Fibroblast of peridontal ligament (primary cell): Measurements from ENCODE around the gene GPC6.

Source experiments
- DNase-seq: peaks from one replicate; pipeline ENCODE4 v3.0.0-alpha.2; 2010; ENCODE audit errors: extremely low read depth

GPC6 gene

GRCh38 chr13:93915269-93915809, 688.7 kb downstream of the GPC6 start:
- DNase-seq, result peak; percentile 75

- peak; percentile 16 for DNase-seq
Measured at GRCh38 chr13:93922063-93922855, 695.7 kb downstream of the GPC6 start.

- DNase-seq, result no peak
Measured at GRCh38 chr13:93925990-93926389, 699.4 kb downstream of the GPC6 start.

- DNase-seq, result peak; percentile 48
Measured at GRCh38 chr13:93926425-93926824, 699.8 kb downstream of the GPC6 start.

- no peak for DNase-seq
Measured at GRCh38 chr13:93927431-93927830, 700.8 kb downstream of the GPC6 start.

GRCh38 chr13:93932901-93933300, 706.3 kb downstream of the GPC6 start:
- no peak for DNase-seq

GRCh38 chr13:93936901-93937300, 710.3 kb downstream of the GPC6 start:
- DNase-seq, result no peak

GRCh38 chr13:93941444-93941843, 714.8 kb downstream of the GPC6 start:
- no peak for DNase-seq

- no peak for DNase-seq
Measured at GRCh38 chr13:93942016-93942415, 715.4 kb downstream of the GPC6 start.

- no peak for DNase-seq
Measured at GRCh38 chr13:93945621-93946020, 719.0 kb downstream of the GPC6 start.

- peak; percentile 64 for DNase-seq
Measured at GRCh38 chr13:93946994-93947393, 720.4 kb downstream of the GPC6 start.

- DNase-seq, result no peak
Measured at GRCh38 chr13:93947651-93948050, 721.0 kb downstream of the GPC6 start.

GRCh38 chr13:93948162-93948922, 721.7 kb downstream of the GPC6 start:
- no peak for DNase-seq

GRCh38 chr13:93951108-93951507, 724.5 kb downstream of the GPC6 start:
- DNase-seq, result peak; percentile 48

- no peak for DNase-seq
Measured at GRCh38 chr13:93951951-93952350, 725.3 kb downstream of the GPC6 start.

- peak; percentile 16 for DNase-seq
Measured at GRCh38 chr13:93953841-93954240, 727.2 kb downstream of the GPC6 start.

- no peak for DNase-seq
Measured at GRCh38 chr13:93955904-93956303, 729.3 kb downstream of the GPC6 start.

- peak; percentile 40 for DNase-seq
Measured at GRCh38 chr13:93956426-93956825, 729.8 kb downstream of the GPC6 start.

GRCh38 chr13:93957371-93957770, 730.8 kb downstream of the GPC6 start:
- DNase-seq, result no peak

GRCh38 chr13:93959796-93960533, 733.4 kb downstream of the GPC6 start:
- DNase-seq, result no peak

GRCh38 chr13:93963266-93964145, 736.9 kb downstream of the GPC6 start:
- DNase-seq, result peak; percentile 77
